HG03521 (cell line): ENCODE measurements around the gene TTC23L.
"Not testable (repeated sequence)": the region's sequence is repeated elsewhere in the genome, so short reads cannot be mapped to it uniquely, and the experiment has no call there.

Source experiments
- ATAC-seq: cut with Tn5 transposase; IDR thresholded peaks from one replicate; pipeline ENCODE4 v1.9.1; 2021; ENCODE audit warnings: mild to moderate bottlenecking, moderate library complexity; ENCODE audit not compliant: unreplicated experiment

TTC23L gene

GRCh38 chr5:34838785-34839714, at the start of gene TTC23L:
Gene TTC23L, plus strand, starts transcription at chr5:34839164. Its CDS starts 1,508 bp downstream, at chr5:34840672.
- ATAC-seq: peak; percentile 97

GRCh38 chr5:34789639-34790038, 49.3 kb upstream of the TTC23L start:
- no peak for ATAC-seq

- no peak for ATAC-seq
These were observed 48.9 kb upstream of the TTC23L start for GRCh38 chr5:34790069-34790468.

GRCh38 chr5:34791761-34792244, 47.2 kb upstream of the TTC23L start:
- ATAC-seq: no peak

GRCh38 chr5:34802834-34803563, 36.0 kb upstream of the TTC23L start:
- no peak for ATAC-seq

GRCh38 chr5:34803974-34804732, 34.8 kb upstream of the TTC23L start:
- ATAC-seq: no peak

- no peak for ATAC-seq
These were observed 34.1 kb upstream of the TTC23L start for GRCh38 chr5:34804913-34805312.

- ATAC-seq: no peak
These were observed 32.4 kb upstream of the TTC23L start for GRCh38 chr5:34806532-34806931.

GRCh38 chr5:34811706-34812105, 27.3 kb upstream of the TTC23L start:
- ATAC-seq: no peak

GRCh38 chr5:34813509-34813908, 25.5 kb upstream of the TTC23L start:
- no peak for ATAC-seq

GRCh38 chr5:34817558-34818351, 21.2 kb upstream of the TTC23L start:
- no peak for ATAC-seq

GRCh38 chr5:34818717-34819116, 20.2 kb upstream of the TTC23L start:
- no peak for ATAC-seq

- no peak for ATAC-seq
These were observed 18.4 kb upstream of the TTC23L start for GRCh38 chr5:34820593-34820992.

GRCh38 chr5:34822956-34823715, 15.8 kb upstream of the TTC23L start:
- no peak for ATAC-seq

GRCh38 chr5:34826347-34826746, 12.6 kb upstream of the TTC23L start:
- ATAC-seq: no peak

- no peak for ATAC-seq
These were observed 11.1 kb upstream of the TTC23L start for GRCh38 chr5:34827588-34828506.

- ATAC-seq: not testable (repeated sequence)
These were observed 8.1 kb upstream of the TTC23L start for GRCh38 chr5:34830827-34831226.

- ATAC-seq: no peak
These were observed 7.7 kb upstream of the TTC23L start for GRCh38 chr5:34831303-34831702.
